Upper lobe of right lung (tissue), 1 donor: ENCODE measurements around the gene GALNT18. TPM values are rescaled to one million over a fixed set of nuclear protein-coding genes. Genes with fewer than 3 reads are reported as not detected.

ENCODE experiments used
- ATAC-seq: fragments of 200-7000 bp; cut with Tn5 transposase; one replicate; pipeline ENCODE4 v1.9.1; 2020; ENCODE audit warnings: mild to moderate bottlenecking, moderate library complexity
- DNase-seq: peaks from one replicate; pipeline ENCODE4 v3.0.0-alpha.2; 2020
- H3K27ac ChIP-seq: fragments of 200-600 bp; one replicate; pipeline ENCODE4 v1.8.0; 2022
- H3K27me3 ChIP-seq: fragments of 200-600 bp; one replicate; pipeline ENCODE4 v1.8.0; 2022; ENCODE audit warnings: mild to moderate bottlenecking
- H3K36me3 ChIP-seq: fragments of 200-600 bp; one replicate; pipeline ENCODE4 v1.8.0; 2022
- H3K4me1 ChIP-seq: fragments of 200-600 bp; one replicate; pipeline ENCODE4 v1.8.0; 2022
- H3K4me3 ChIP-seq: fragments of 200-600 bp; one replicate; pipeline ENCODE4 v1.8.0; 2022; ENCODE audit warnings: mild to moderate bottlenecking
- H3K9me3 ChIP-seq: fragments of 200-600 bp; one replicate; pipeline ENCODE4 v1.8.0; 2022
- CTCF ChIP-seq: fragments of 200-600 bp; IDR thresholded peaks from one replicate; pipeline ENCODE4 v1.8.0; 2022; ENCODE audit warnings: antibody characterized with exemption
- intact Hi-C: fragments of 100-400 bp; cut with DNase I; formaldehyde crosslinking; loops from one replicate; pipeline ENCODE4 v1.11.0; 2022
- total RNA-seq: library from RNA; stranded (reverse); fragmentation: NEBNext Ultra II Directional; extraction: Animal tissue kit (Norgen Biotek cat#: 25700); gene quantifications from one replicate; pipeline ENCODE4 v1.2.1, GENCODE V29; 2021
- donor health status: DM: no; HTN: yes; CAD: no; lungs with severe emphysema.

Gene GALNT18
- total RNA-seq, 1 donor from 2014 or later, result 55.5 TPM

GRCh38 chr11:11501546-11502262 is 120.1 kb downstream of the GALNT18 start:
- peaks cover 21% of the 10 kb centered on the region for H3K4me1 ChIP-seq
- no peaks in the 10 kb centered on the region for H3K36me3 ChIP-seq
- no peaks in the 10 kb centered on the region for H3K9me3 ChIP-seq
- TF ChIP-seq CTCF, result no peak
- no peaks in the 10 kb centered on the region for H3K27me3 ChIP-seq
- intact Hi-C loops, result no loop called here
- DNase-seq, result no peak
- ATAC-seq, result peak; percentile 72
- H3K4me3 ChIP-seq, result no peak overlapping the region
- H3K27ac ChIP-seq, result peak overlapping the region; percentile 1

- Histone ChIP-seq H3K27me3 (no peaks in the 10 kb centered on the region), H3K4me3 (no peak overlapping the region), H3K9me3 (no peaks in the 10 kb centered on the region), H3K4me1 (peaks cover 21% of the 10 kb centered on the region), H3K27ac (no peak overlapping the region), H3K36me3 (no peaks in the 10 kb centered on the region)
- ATAC-seq (no peak), DNase-seq (no peak)
- TF ChIP-seq CTCF, result no peak
- intact Hi-C loops, result no loop called here
These were observed 120.9 kb downstream of the GALNT18 start for GRCh38 chr11:11500744-11501487.

GRCh38 chr11:11499300-11499699 is 122.5 kb downstream of the GALNT18 start:
- Histone ChIP-seq H3K27me3 (no peaks in the 10 kb centered on the region), H3K9me3 (no peaks in the 10 kb centered on the region), H3K4me1 (peaks cover 21% of the 10 kb centered on the region), H3K4me3 (no peak overlapping the region), H3K36me3 (no peaks in the 10 kb centered on the region), H3K27ac (no peak overlapping the region)
- DNase-seq (no peak), ATAC-seq (no peak)
- TF ChIP-seq CTCF, result no peak
- intact Hi-C loops, result no loop called here

GRCh38 chr11:11498195-11498594 is 123.6 kb downstream of the GALNT18 start:
- no peak for DNase-seq

GRCh38 chr11:11496879-11497278 is 124.9 kb downstream of the GALNT18 start:
- TF ChIP-seq CTCF, result no peak
- H3K36me3 ChIP-seq, result no peaks in the 10 kb centered on the region
- ATAC-seq (no peak), DNase-seq (no peak)
- no peak overlapping the region for H3K4me3 ChIP-seq
- no peak overlapping the region for H3K27ac ChIP-seq
- H3K9me3 ChIP-seq, result no peaks in the 10 kb centered on the region
- intact Hi-C loops, result no loop called here
- no peaks in the 10 kb centered on the region for H3K27me3 ChIP-seq
- peaks cover 6% of the 10 kb centered on the region for H3K4me1 ChIP-seq

More at GRCh38 chr11:11498195-11498594, 123.6 kb downstream of the GALNT18 start:
- ATAC-seq, result no peak
- Histone ChIP-seq H3K4me3 (no peak overlapping the region), H3K36me3 (no peaks in the 10 kb centered on the region), H3K27me3 (no peaks in the 10 kb centered on the region), H3K4me1 (peaks cover 19% of the 10 kb centered on the region), H3K27ac (no peak overlapping the region), H3K9me3 (no peaks in the 10 kb centered on the region)
- TF ChIP-seq CTCF, result no peak
- intact Hi-C loops, result no loop called here
